Activated CD8-positive, alpha-beta T cell treated with anti-CD3 and anti-CD28 coated beads, Interleukin-2, amount 10 ng/mL, durations not matched to agents 7 days and 5 days (primary cell): ENCODE measurements around the gene SZT2. TPM values are rescaled to one million over a fixed set of nuclear protein-coding genes. Genes with fewer than 3 reads are reported as not detected.
"Not testable (repeated sequence)": the region's sequence is repeated elsewhere in the genome, so short reads cannot be mapped to it uniquely, and the experiment has no call there.

Source experiments
- ATAC-seq: fragments of 150-1000 bp; cut with Tn5 transposase; one replicate; pipeline ENCODE4 v1.10.0; 2021; ENCODE audit warnings: moderate library complexity
- CTCF ChIA-PET: fragments of 350-600 bp; sonication (Branson Sonifier 250); formaldehyde crosslinking; loops from one replicate; lab custom pipeline; 2021; ENCODE audit warnings: antibody characterized with exemption; lab: Charles Lee
- POLR2A ChIA-PET: fragments of 350-600 bp; sonication (Branson Sonifier 250); formaldehyde crosslinking; loops from one replicate; lab custom pipeline; 2021; ENCODE audit warnings: antibody characterized with exemption; lab: Charles Lee
- DNase-seq: peaks from one replicate; pipeline ENCODE4 v3.0.0-alpha.2; 2020
- H3K27ac Mint-ChIP-seq: one replicate; pipeline ENCODE4 v1.8.0; 2021; ENCODE audit warnings: mild to moderate bottlenecking, mixed read lengths
- H3K27me3 Mint-ChIP-seq: one replicate; pipeline ENCODE4 v1.8.0; 2021; ENCODE audit warnings: low read depth, mixed read lengths
- H3K36me3 Mint-ChIP-seq: one replicate; pipeline ENCODE4 v1.8.0; 2021; ENCODE audit warnings: low read depth, mixed read lengths
- H3K4me1 Mint-ChIP-seq: one replicate; pipeline ENCODE4 v1.8.0; 2021; ENCODE audit warnings: low read depth, mixed read lengths
- H3K4me3 Mint-ChIP-seq: one replicate; pipeline ENCODE4 v1.8.0; 2021; ENCODE audit warnings: mild to moderate bottlenecking, mixed read lengths
- H3K9me3 Mint-ChIP-seq: one replicate; pipeline ENCODE4 v1.8.0; 2022; ENCODE audit warnings: mixed read lengths; ENCODE audit not compliant: insufficient read depth
- total RNA-seq, 2 experiments: library from RNA; stranded (reverse); gene quantifications; one replicate each; pipeline ENCODE4 v1.2.3, GENCODE V29; 2021

SZT2 gene
- total RNA-seq, 2 experiments from 2014 or later = 57.2 to 58.3 TPM

DNA sequence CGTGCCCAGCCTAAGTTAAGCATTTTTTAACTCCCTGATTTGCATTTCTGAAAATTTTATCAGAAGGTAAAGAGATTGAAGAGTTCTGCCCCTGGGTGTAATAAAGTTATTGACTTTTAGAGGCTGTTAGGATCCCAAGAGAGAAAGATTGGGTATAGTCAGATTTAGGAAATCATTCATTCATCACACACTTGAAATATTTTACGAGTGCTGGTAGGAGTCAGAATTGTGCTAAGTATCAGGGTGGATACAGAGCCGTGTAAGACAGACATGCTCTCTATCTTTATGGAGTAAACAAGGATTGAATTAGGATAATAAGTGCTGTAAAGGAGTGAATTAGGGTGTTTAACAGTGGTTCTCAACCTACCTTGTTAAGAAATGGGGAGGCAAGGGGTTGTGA, 3.0 kb downstream of the SZT2 start:
- ATAC-seq = no peak
- no peak for DNase-seq
- no peaks in the 10 kb centered on the region for H3K27me3 Mint-ChIP-seq
- no peaks in the 10 kb centered on the region for H3K9me3 Mint-ChIP-seq
- H3K4me1 Mint-ChIP-seq = peaks cover 31% of the 10 kb centered on the region
- no peak overlapping the region for H3K27ac Mint-ChIP-seq
- H3K4me3 Mint-ChIP-seq = no peak overlapping the region
- ChIA-PET POLR2A (interaction anchor here (0.6 kb wide), 1 partner anchor 19 kb away, joined by 3 read pairs; no protein-coding TSS in a partner anchor), CTCF (no interaction called here)
- H3K36me3 Mint-ChIP-seq = peaks cover 16% of the 10 kb centered on the region

DNA sequence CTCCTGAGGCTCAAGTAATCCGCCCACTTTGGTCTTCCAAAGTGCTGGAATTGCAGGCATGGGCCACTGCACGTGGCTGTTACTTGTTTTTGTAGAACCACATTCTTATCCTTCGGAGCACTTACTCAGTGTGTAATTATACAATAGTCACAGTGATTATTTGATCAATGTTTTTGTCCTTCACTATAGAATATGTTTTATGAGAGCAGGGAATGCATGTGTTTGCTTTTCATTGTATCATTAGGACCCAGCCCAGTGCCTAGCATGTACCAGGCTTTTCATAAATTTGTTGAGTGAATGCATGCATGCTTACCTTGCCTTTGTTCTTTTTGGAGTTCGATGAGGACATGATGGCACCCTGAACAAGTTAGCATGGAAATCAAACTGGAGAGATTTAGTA, 5.8 kb downstream of the SZT2 start:
- no peak overlapping the region for H3K27ac Mint-ChIP-seq
- no peaks in the 10 kb centered on the region for H3K9me3 Mint-ChIP-seq
- H3K36me3 Mint-ChIP-seq = peaks cover 8% of the 10 kb centered on the region
- POLR2A ChIA-PET = no interaction called here
- peaks cover 8% of the 10 kb centered on the region for H3K4me1 Mint-ChIP-seq
- H3K27me3 Mint-ChIP-seq = no peaks in the 10 kb centered on the region
- DNase-seq (no peak), ATAC-seq (no peak)
- CTCF ChIA-PET = no interaction called here
- H3K4me3 Mint-ChIP-seq = no peak overlapping the region

DNA sequence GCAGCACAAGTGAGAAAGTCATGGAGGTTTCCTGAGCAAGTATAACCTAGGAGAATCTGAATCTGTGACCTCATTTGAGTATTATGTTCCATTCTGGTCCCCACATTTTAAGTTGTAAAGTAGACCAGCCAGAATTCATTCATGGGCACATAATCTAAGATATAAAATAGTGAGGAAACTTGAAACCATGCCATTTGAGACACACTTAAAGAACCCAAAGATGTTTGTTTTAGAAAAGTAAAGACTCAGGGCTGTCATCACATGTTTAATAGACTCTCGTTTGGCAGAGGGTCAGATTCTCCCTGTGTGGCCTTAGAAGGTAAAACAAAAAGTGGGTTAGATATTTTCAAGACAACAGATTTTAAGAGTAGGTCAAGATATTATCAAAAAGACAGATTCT, 6.4 kb downstream of the SZT2 start:
- DNase-seq = no peak
- H3K27ac Mint-ChIP-seq = no peak overlapping the region
- H3K9me3 Mint-ChIP-seq = no peaks in the 10 kb centered on the region
- peaks cover 4% of the 10 kb centered on the region for H3K4me1 Mint-ChIP-seq
- ChIA-PET CTCF (interaction anchor here (1.1 kb wide), 1 partner anchor 18 kb away, joined by 7 read pairs; no protein-coding TSS in a partner anchor), POLR2A (no interaction called here)
- ATAC-seq = no peak
- H3K4me3 Mint-ChIP-seq = no peak overlapping the region
- H3K36me3 Mint-ChIP-seq = peaks cover 8% of the 10 kb centered on the region
- H3K27me3 Mint-ChIP-seq = no peaks in the 10 kb centered on the region

DNA sequence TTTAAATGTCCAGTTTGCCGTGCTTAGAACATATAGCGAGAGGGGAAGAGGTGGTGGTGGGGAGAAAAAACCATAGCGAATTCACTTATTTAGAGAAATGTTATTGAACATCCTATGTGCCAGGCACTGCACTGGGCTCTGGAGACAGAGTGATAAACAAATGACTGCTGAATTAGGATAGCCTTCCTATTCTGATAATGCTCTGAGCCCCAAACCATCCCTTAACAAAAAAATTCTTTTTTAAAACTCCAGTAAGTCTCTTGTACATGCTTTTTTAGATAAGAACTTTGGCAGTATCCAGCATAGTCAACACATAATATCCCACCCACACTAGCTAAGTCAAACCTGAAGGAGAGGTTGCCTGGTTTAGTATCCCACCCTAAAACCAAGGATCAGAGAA, 8.5 kb downstream of the SZT2 start:
- no peak for ATAC-seq
- ChIA-PET POLR2A (no interaction called here), CTCF (interaction anchor here (1.6 to 3.8 kb wide), 2 partner anchors 8 to 17 kb away, joined by 5 to 21 read pairs; partner anchors contain the start of genes MED8 and SZT2)
- Mint-ChIP-seq H3K9me3 (no peaks in the 10 kb centered on the region), H3K27ac (no peak overlapping the region), H3K36me3 (peaks cover 10% of the 10 kb centered on the region), H3K4me3 (no peak overlapping the region), H3K4me1 (no peaks in the 10 kb centered on the region), H3K27me3 (no peaks in the 10 kb centered on the region)
- DNase-seq = no peak

DNA sequence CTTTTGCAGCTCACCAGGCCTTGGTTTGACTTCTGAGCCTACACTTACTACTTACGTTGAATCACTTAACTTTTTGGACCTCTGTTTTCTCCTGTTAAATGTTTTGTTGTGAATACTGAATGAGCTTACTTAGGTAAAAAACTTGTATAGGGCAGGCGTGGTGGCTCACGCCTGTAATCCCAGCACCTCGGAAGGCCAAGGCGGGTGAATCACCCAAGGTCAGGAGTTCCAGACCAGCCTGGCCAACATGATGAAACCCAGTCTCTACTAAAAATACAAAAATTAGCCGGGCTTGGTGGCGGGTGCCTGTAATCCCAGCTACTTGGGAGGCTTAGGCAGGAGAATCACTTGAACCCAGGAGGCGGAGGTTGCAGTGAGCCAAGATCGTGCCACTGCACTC, 10.7 kb downstream of the SZT2 start:
- ATAC-seq, H3K4me3 Mint-ChIP-seq, DNase-seq, H3K9me3 Mint-ChIP-seq, H3K27ac Mint-ChIP-seq, H3K4me1 Mint-ChIP-seq, H3K27me3 Mint-ChIP-seq: not testable (repeated sequence)
- H3K36me3 Mint-ChIP-seq = peaks cover 20% of the 10 kb centered on the region
- ChIA-PET CTCF (interaction anchor here (3.8 kb wide), 1 partner anchor 15 kb away, joined by 21 read pairs; no protein-coding TSS in a partner anchor), POLR2A (interaction anchor here (1.7 kb wide), 1 partner anchor 12 kb away, joined by 5 read pairs; no protein-coding TSS in a partner anchor)

DNA sequence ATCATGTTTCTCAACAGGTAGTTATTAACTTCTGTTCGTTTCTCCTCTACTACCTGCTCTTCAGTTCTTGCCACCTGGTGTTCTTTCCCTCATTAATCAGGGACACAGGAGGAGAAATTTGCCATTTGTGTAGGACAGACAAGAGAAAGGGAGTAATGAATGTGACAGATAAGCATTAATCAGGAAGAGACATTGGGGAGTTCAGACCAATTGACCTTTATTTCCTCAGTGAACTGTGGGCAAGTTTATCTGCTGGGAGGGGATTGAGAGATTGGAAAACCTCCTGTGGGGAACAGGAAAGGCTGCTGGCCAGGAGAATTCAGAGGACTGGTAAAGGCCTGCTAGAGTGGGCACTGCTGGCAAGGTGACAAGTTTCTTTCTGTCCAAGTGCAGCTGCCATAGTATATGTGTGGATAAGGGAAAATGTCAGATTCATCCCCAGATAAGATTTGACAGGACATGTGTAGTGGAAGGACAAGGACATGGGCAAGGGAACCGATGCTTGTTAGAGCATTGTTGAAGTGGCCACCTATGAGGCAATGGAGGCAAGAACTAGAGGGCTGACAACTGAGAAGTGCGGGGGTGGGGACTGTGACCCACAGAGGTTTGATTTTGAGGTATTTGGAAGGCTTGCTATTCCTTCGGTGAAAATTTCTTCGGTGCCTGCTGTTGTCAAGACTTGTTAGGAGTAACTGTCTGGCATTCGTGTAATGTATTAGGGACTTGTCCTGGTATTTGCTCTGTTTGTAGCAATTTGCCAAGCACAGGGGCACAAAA, 12.6 kb downstream of the SZT2 start:
- Mint-ChIP-seq H3K4me1 (no peaks in the 10 kb centered on the region), H3K27ac (peak overlapping the region; percentile 32), H3K27me3 (no peaks in the 10 kb centered on the region), H3K36me3 (peaks cover 27% of the 10 kb centered on the region), H3K9me3 (no peaks in the 10 kb centered on the region), H3K4me3 (no peak overlapping the region)
- ATAC-seq (no peak), DNase-seq (no peak)
- CTCF ChIA-PET = no interaction called here
- POLR2A ChIA-PET = no interaction called here

DNA sequence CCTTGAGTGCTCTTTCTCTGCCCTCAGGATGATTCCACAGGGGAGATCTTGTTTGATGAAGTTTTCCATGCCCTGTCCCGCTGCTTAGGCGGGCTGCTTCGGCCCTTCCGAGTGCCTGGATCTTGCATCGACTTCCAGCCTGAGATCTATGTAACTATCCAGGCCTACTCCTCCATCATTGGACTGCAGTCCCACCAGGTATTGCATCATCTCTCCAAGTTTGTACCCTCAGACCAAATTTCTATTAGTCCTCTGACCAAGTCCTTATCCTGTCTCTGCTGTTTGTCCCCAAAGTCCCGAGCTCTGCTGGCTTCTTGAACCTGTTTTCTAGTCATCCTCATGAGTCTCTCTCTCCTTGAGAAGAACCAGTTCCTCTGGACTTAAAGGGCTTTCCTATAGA, 14.7 kb downstream of the SZT2 start:
- no peak overlapping the region for H3K4me3 Mint-ChIP-seq
- POLR2A ChIA-PET = no interaction called here
- peaks cover 32% of the 10 kb centered on the region for H3K36me3 Mint-ChIP-seq
- CTCF ChIA-PET = interaction anchor here (1.5 kb wide), 1 partner anchor 10 kb away, joined by 4 read pairs; no protein-coding TSS in a partner anchor
- H3K9me3 Mint-ChIP-seq = no peaks in the 10 kb centered on the region
- H3K27ac Mint-ChIP-seq = no peak overlapping the region
- no peaks in the 10 kb centered on the region for H3K4me1 Mint-ChIP-seq
- ATAC-seq (no peak), DNase-seq (no peak)
- H3K27me3 Mint-ChIP-seq = no peaks in the 10 kb centered on the region

DNA sequence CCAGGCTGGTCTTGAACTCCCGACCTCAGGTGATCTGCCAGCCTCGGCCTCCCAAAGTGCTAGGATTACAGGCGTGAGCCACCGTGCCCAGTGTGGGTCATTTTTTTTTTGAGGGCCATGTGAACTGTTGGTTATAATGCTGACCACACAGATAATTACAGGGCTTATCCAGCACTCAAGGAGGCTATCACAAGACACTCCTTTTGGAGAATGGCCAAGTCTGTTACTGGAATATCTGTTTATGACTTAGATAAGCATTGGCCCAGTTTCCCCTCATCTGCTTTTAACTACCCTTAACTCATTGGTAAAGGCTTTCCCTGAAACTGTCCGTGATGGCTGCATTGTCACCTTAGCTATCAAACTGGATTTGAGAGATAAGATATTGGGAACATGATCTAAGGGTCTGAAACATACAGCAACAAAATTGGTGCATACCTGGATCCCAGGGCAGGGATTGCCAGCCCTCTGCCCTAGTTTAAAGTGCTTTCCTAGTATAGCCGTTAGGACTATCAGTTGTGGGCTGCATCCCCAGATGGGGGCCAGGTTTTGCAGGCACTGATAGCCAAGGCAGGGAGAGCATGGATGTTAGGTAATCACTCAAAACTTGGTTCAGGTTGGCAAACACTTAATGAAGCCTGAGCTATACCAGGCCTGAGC, 15.6 kb downstream of the SZT2 start:
- H3K36me3 Mint-ChIP-seq = peaks cover 35% of the 10 kb centered on the region
- H3K4me1 Mint-ChIP-seq = no peaks in the 10 kb centered on the region
- H3K4me3 Mint-ChIP-seq = no peak overlapping the region
- POLR2A ChIA-PET = no interaction called here
- H3K27ac Mint-ChIP-seq = no peak overlapping the region
- no peaks in the 10 kb centered on the region for H3K27me3 Mint-ChIP-seq
- no peaks in the 10 kb centered on the region for H3K9me3 Mint-ChIP-seq
- no peak for ATAC-seq
- no peak for DNase-seq
- CTCF ChIA-PET = interaction anchor here (1.5 kb wide), 1 partner anchor 9 kb away, joined by 4 read pairs; no protein-coding TSS in a partner anchor

DNA sequence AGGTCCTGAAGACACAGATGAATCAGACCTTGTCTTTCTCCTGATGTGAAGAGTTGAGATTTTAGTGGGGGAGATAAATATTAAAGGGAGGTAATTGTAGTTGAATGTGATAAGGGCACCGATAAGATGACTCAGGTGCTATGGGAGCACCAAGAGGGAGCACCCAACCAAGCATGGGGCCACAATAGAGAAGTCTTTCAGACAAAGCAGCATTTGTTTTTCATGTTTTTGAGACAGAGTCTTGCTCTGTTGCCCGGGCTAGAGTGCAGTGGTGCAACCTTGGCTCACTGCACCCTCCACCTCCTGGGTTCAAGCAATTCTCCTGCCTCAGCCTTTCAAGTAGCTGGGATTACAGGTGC, 16.2 kb downstream of the SZT2 start:
- H3K4me1 Mint-ChIP-seq = no peaks in the 10 kb centered on the region
- H3K27ac Mint-ChIP-seq = no peak overlapping the region
- ChIA-PET POLR2A (no interaction called here), CTCF (no interaction called here)
- H3K9me3 Mint-ChIP-seq = no peaks in the 10 kb centered on the region
- H3K36me3 Mint-ChIP-seq = peaks cover 35% of the 10 kb centered on the region
- H3K27me3 Mint-ChIP-seq = no peaks in the 10 kb centered on the region
- ATAC-seq = no peak
- DNase-seq = no peak
- H3K4me3 Mint-ChIP-seq = no peak overlapping the region

DNA sequence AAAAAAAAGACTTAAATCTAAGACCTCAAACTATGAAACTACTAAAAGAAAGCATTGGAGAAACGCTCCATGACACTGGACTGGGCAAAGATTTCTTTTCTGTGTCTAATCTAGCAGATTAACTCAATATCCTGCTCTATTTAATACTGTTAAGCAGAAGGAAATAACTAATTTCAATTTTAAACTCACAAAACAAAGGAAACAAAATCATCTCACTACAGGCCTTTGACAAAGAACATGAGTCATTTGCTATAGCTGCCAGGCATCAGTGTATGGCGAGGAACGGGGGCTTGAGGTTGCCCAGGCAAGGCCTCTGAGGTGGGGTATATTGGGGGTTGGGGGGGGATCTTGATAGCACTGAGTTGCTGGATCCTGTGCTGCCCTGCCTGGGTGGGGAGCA, 20.9 kb downstream of the SZT2 start:
- H3K4me1 Mint-ChIP-seq = no peaks in the 10 kb centered on the region
- ChIA-PET CTCF (interaction anchor here (1.8 kb wide), 1 partner anchor 184 kb away, joined by 5 read pairs; no protein-coding TSS in a partner anchor), POLR2A (no interaction called here)
- DNase-seq (no peak), ATAC-seq (no peak)
- H3K9me3 Mint-ChIP-seq = no peaks in the 10 kb centered on the region
- peaks cover 28% of the 10 kb centered on the region for H3K36me3 Mint-ChIP-seq
- no peaks in the 10 kb centered on the region for H3K27me3 Mint-ChIP-seq
- H3K4me3 Mint-ChIP-seq = no peak overlapping the region
- no peak overlapping the region for H3K27ac Mint-ChIP-seq

DNA sequence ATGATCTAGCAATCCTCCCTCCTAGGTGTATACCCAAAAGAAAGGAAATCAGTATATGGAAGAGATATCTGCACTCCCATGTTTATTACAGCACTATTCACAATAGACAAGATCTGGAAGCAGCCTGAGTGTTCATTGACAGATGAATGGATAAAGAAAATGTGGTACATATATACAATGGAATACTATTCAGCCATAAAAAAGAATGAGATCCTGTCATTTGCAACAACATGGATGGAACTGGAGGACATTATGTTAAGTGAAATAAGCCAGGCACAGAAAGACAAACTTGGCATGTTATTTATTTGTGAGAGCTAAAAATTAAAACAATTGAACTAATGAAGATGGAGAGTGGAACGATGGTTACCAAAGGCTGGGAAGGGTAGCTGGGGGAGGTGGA, 23.7 kb downstream of the SZT2 start:
- Mint-ChIP-seq H3K27ac (peak overlapping the region; percentile 2), H3K36me3 (peaks cover 18% of the 10 kb centered on the region)
- CTCF ChIA-PET = interaction anchor here (1.6 to 4.1 kb wide), 7 partner anchors 17 to 500 kb away, joined by 5 to 85 read pairs (median 12); no protein-coding TSS in a partner anchor
- H3K4me1 Mint-ChIP-seq, H3K4me3 Mint-ChIP-seq, H3K27me3 Mint-ChIP-seq, H3K9me3 Mint-ChIP-seq, DNase-seq, ATAC-seq, POLR2A ChIA-PET: not testable (repeated sequence)
